SU-DHL-6 (cell line): ENCODE results near the gene DOCK9.

Experiments
- H2AFZ ChIP-seq: fragments of 200-600 bp; sonication (generic); 2 replicates; pipeline ENCODE4 v1.6.1; 2014; ENCODE audit warnings: low read depth, mild to moderate bottlenecking, moderate library complexity, mixed read lengths, antibody characterized with exemption, low read length; ENCODE audit not compliant: severe bottlenecking
- H3F3A ChIP-seq: fragments of 200-600 bp; shearing (Covaris generic); 2 replicates; pipeline ENCODE4 v1.6.0; 2016; ENCODE audit warnings: antibody characterized with exemption, mild to moderate bottlenecking; ENCODE audit not compliant: insufficient read depth
- H3K27ac ChIP-seq: fragments of 200-600 bp; sonication (generic); 2 replicates; pipeline ENCODE4 v1.5.1; 2016; ENCODE audit warnings: low read depth, mild to moderate bottlenecking, low read length, moderate library complexity, mixed read lengths
- H3K27me3 ChIP-seq: fragments of 200-600 bp; sonication (generic), shearing (Covaris generic); 2 replicates; pipeline ENCODE4 v1.6.0; 2014; ENCODE audit warnings: mild to moderate bottlenecking, low read length
- H3K36me3 ChIP-seq: fragments of 200-600 bp; sonication (generic); 2 replicates; pipeline ENCODE4 v1.6.1; 2014; ENCODE audit warnings: mild to moderate bottlenecking, low read length, mixed read lengths
- H3K4me2 ChIP-seq: fragments of 300-600, 200-600 bp; shearing (Covaris generic), sonication (generic); 2 replicates; pipeline ENCODE4 v1.6.0; 2014; ENCODE audit warnings: low read length, low read depth, mild to moderate bottlenecking; ENCODE audit not compliant: poor library complexity, severe bottlenecking
- H3K4me3 ChIP-seq: fragments of 200-600 bp; sonication (generic); 2 replicates; pipeline ENCODE4 v1.5.1; 2014; ENCODE audit warnings: antibody characterized with exemption, low read length, mild to moderate bottlenecking, mixed read lengths; ENCODE audit not compliant: insufficient read depth, poor library complexity, severe bottlenecking
- H3K79me2 ChIP-seq: fragments of 200-600 bp; sonication (generic); 2 replicates; pipeline ENCODE4 v1.6.1; 2014; ENCODE audit warnings: mild to moderate bottlenecking, low read length, moderate library complexity; ENCODE audit not compliant: insufficient read depth
- H3K9ac ChIP-seq: fragments of 200-600 bp; sonication (generic); 2 replicates; pipeline ENCODE4 v1.7.0; 2014; ENCODE audit warnings: mild to moderate bottlenecking, low read length
- H3K9me2 ChIP-seq: fragments of 200-600 bp; sonication (generic); replicated peaks from 2 replicates; pipeline ENCODE4 v1.6.1; 2014; ENCODE audit warnings: low read length; ENCODE audit not compliant: insufficient read depth
- H3K9me3 ChIP-seq: fragments of 200-600 bp; sonication (generic); 2 replicates; pipeline ENCODE4 v1.6.1; 2014; ENCODE audit warnings: low read length, mixed read lengths; ENCODE audit not compliant: insufficient read depth
- H4K20me1 ChIP-seq: fragments of 200-600 bp; sonication (generic); 2 replicates; pipeline ENCODE4 v1.6.1; 2014; ENCODE audit warnings: low read depth, mild to moderate bottlenecking, antibody characterized with exemption, low read length, moderate library complexity, mixed read lengths
- CTCF ChIP-seq: fragments of 200-600 bp; sonication (generic); IDR thresholded peaks from one replicate; pipeline ENCODE4 v1.5.1; 2017; ENCODE audit warnings: antibody characterized with exemption, mild to moderate bottlenecking, low read length, moderate library complexity; ENCODE audit not compliant: insufficient read depth, poor library complexity, severe bottlenecking
- EZH2phosphoT487 ChIP-seq: fragments of 200-600 bp; sonication (generic), shearing (Covaris generic); conservative IDR thresholded peaks from 2 replicates; pipeline ENCODE4 v1.6.1; 2018; ENCODE audit warnings: mild to moderate bottlenecking, antibody characterized with exemption, low read length, moderate library complexity, mixed read lengths

The DOCK9 gene

DNA sequence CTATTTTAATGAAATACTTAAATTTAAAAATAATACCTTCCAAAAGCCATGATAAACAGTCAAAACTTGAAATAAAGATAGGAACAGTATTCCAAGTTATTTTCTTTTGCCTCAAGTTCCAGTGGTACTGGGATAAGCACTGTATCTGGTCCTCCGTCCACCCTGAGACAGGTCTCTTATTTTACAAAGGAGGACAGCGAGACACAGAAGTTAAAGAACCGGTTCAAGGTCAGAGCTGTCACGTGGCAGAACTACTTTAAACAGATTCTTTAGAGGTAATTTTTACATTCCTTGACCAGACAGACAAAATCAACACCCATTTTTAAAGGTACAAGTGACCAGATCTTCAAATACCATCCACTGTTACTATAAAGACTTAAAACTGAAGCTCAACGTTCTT, 10.4 kb upstream of the DOCK9 start:
- Histone ChIP-seq H3K4me2 (no peak overlapping the region), H3K79me2 (no peaks in the 10 kb centered on the region), H2AFZ (no peak overlapping the region), H4K20me1 (no peaks in the 10 kb centered on the region), H3K9ac (no peak overlapping the region), H3K27ac (no peak overlapping the region), H3K9me2 (no peaks in the 10 kb centered on the region), H3K9me3 (no peaks in the 10 kb centered on the region), H3K27me3 (no peaks in the 10 kb centered on the region), H3K36me3 (no peaks in the 10 kb centered on the region), H3F3A (no peaks in the 10 kb centered on the region), H3K4me3 (no peak overlapping the region)
- TF ChIP-seq EZH2phosphoT487 (no peak), CTCF (no peak)

- Histone ChIP-seq H3K9me3 (no peaks in the 10 kb centered on the region), H4K20me1 (no peaks in the 10 kb centered on the region), H2AFZ (no peak overlapping the region), H3K27ac (no peak overlapping the region), H3F3A (no peaks in the 10 kb centered on the region), H3K9me2 (no peaks in the 10 kb centered on the region), H3K79me2 (no peaks in the 10 kb centered on the region), H3K36me3 (no peaks in the 10 kb centered on the region), H3K9ac (no peak overlapping the region), H3K4me2 (no peak overlapping the region), H3K27me3 (no peaks in the 10 kb centered on the region), H3K4me3 (no peak overlapping the region)
- TF ChIP-seq EZH2phosphoT487 (no peak), CTCF (no peak)
Measured at GRCh38 chr13:98987275-98987674, 9.4 kb upstream of the DOCK9 start.

GRCh38 chr13:98986226-98986846, 8.5 kb upstream of the DOCK9 start:
- Histone ChIP-seq H3F3A (no peaks in the 10 kb centered on the region), H3K27me3 (no peaks in the 10 kb centered on the region), H2AFZ (no peak overlapping the region), H4K20me1 (no peaks in the 10 kb centered on the region), H3K9me2 (no peaks in the 10 kb centered on the region), H3K4me2 (no peak overlapping the region), H3K4me3 (no peak overlapping the region), H3K36me3 (no peaks in the 10 kb centered on the region), H3K27ac (no peak overlapping the region), H3K9me3 (no peaks in the 10 kb centered on the region), H3K79me2 (no peaks in the 10 kb centered on the region), H3K9ac (no peak overlapping the region)
- TF ChIP-seq EZH2phosphoT487 (no peak), CTCF (no peak)
